ENCODE measurements around the gene FAT3. TPM values are rescaled to one million over a fixed set of nuclear protein-coding genes. Genes with fewer than 3 reads are reported as not detected.

FAT3 gene
- under 1 TPM in 2 of 4 donors, not detected in 2; 0.01 to 0.44 TPM for polyA plus RNA-seq
- long read RNA-seq, donor 1 = 0 reads
- long read RNA-seq, donor 2 = 0 reads
- long read RNA-seq, donor 3 = 0 reads
- long read RNA-seq, donor 4 = 0 reads
- long read RNA-seq, donor 5 = 0 reads
- long read RNA-seq, donor 6 = 0 reads
- long read RNA-seq, donor 7 = 0 reads
- long read RNA-seq, donor 8 = 0 reads
- long read RNA-seq, donor 9 = 0 reads
- long read RNA-seq, donor 10 = 0 reads

DNA sequence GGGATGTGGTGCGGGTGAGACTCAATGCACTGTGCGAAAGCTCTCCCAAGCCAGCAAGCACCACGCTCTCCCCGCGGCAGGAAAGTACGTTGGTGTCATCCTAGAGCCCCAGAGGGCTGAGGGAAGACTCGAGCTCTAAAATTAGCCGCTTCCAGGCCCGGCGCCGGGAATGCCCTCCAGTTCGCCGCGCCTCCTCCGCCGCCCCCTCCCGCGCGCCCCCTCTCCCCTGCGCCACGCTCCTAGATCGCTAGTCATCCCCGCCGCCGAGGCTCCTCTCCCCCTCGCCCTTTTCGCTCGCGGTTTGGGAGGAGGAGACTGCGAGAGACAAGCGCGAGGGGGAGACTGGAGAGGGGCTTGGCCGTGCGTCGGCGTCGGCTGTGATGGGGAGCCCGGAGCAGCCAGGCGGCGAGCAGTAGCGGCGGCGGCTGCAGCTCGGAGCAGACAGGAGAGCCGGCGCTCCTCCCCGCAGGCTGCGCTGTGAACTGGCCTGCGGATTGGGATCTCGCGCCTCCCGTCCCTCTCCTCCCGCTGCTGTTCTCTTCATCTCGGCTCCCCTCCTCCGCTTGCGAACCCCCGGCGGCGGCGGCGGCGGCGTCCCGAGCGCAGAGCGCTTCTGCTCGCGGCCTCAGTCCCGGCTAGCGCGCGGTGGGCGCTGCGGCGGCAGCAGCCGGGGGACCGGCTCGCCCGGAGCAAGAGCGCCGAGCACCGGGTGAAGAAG, at the start of gene FAT3:
Gene FAT3, plus strand, starts transcription at position 412 of the 718 bp plus-strand sequence. CDS start 127,295 bp downstream, outside the sequence.
- peak within 1 kb of the TSS in 1 of 3 donors; percentile 35 for H3K4me3 ChIP-seq (ENCODE audit: low read depth in 1 of 3, low read length in 3 of 3)
- H3K27me3 ChIP-seq (ENCODE audit: control insufficient read depth in 3 of 3, insufficient read depth in 3 of 3, low read length in 3 of 3) = peaks cover 21 to 79% (median 30%) of the 10 kb centered on the region in 3 donors
- no peak for FAIRE-seq
- DNase-seq = peak in 1 of 2 donors; percentile 51
- peak within 1 kb of the TSS in 1 of 3 donors; percentile 42 for H3K27ac ChIP-seq (ENCODE audit: low read depth in 1 of 3, low read length in 2 of 3)
- peaks cover 0 to 3% of the 10 kb centered on the region in 2 donors for H3K9me3 ChIP-seq (ENCODE audit: control insufficient read depth in 2 of 2, insufficient read depth in 1 of 2, low read depth in 1 of 2, low read length in 1 of 2)
- 1 to 4% (median 3%) methylated on average over 50 to 82 of the region's 82 CpGs for WGBS, 3 donors
- no peaks in the 10 kb centered on the region for H3K36me3 ChIP-seq (ENCODE audit: control insufficient read depth in 3 of 3, insufficient read depth in 2 of 3, low read depth in 1 of 3, low read length in 3 of 3)
- peaks cover 0 to 3% (median 0%) of the 10 kb centered on the region in 3 donors for H3K4me1 ChIP-seq (ENCODE audit: control insufficient read depth in 3 of 3, insufficient read depth in 2 of 3, low read depth in 1 of 3, low read length in 2 of 3)

DNA sequence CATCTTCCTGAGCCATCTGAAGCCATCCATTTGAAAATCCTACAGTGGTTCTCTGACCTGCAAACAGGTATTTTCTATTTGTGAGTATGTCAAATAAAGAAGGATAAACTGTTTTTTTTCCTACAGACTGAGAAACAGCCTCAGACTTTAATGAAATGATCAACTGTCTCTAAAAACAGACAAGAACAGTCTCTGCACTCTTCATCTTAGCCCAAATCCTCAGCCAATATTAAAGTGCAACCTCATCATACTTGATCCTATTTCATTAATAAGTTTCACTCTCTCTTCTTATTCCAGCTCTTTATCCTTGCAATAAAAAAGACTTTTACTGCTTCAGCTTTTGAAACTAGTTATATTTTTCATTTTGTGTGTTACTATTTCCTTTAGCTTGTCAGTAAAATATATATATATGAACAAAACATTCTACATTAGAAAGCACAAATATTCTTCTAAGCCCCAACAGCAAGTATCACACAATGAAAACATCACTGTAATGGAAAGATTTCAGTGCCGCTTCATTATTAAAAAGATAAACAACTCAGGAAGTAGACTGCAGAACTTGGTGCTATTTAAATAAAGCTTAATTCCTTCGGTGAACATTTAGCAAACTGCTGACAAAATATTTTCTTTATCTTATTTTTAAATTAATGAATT, 45.5 kb upstream of the FAT3 start:
- Histone ChIP-seq H3K27ac (ENCODE audit: low read depth in 1 of 3, low read length in 2 of 3) (no peak overlapping the region), H3K4me3 (ENCODE audit: low read depth in 1 of 3, low read length in 3 of 3) (no peak overlapping the region), H3K27me3 (ENCODE audit: control insufficient read depth in 3 of 3, insufficient read depth in 3 of 3, low read length in 3 of 3) (no peaks in the 10 kb centered on the region), H3K36me3 (ENCODE audit: control insufficient read depth in 3 of 3, insufficient read depth in 2 of 3, low read depth in 1 of 3, low read length in 3 of 3) (no peaks in the 10 kb centered on the region), H3K9me3 (ENCODE audit: control insufficient read depth in 2 of 2, insufficient read depth in 1 of 2, low read depth in 1 of 2, low read length in 1 of 2) (no peaks in the 10 kb centered on the region), H3K4me1 (ENCODE audit: control insufficient read depth in 3 of 3, insufficient read depth in 2 of 3, low read depth in 1 of 3, low read length in 2 of 3) (no peaks in the 10 kb centered on the region)
- FAIRE-seq = no peak
- 63 to 72% (median 69%) methylated on average over 2 of the region's 2 CpGs for WGBS, 3 donors
- DNase-seq = no peak

DNA sequence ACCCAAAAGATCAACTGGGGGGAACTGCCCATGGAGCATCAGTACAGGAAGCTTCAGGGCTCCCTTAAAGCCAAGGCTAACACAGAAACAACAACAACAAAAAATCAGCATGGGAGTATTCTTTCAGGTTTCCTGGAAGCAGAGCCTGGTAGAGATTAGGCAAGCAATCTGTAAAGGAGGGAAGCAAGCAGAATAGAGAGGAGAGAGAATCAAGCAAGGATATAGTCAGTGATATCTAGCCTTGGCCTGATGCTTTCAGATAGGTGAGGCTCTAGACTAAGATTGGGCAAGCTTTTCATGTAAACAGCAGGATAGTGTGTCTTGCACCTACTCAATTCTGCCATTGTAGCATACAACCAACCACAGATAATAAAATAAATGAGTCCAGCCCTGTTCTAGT, 44.4 kb upstream of the FAT3 start:
- H3K27ac ChIP-seq (ENCODE audit: low read depth in 1 of 3, low read length in 2 of 3) = no peak overlapping the region
- H3K4me3 ChIP-seq (ENCODE audit: low read depth in 1 of 3, low read length in 3 of 3) = no peak overlapping the region
- no peaks in the 10 kb centered on the region for H3K9me3 ChIP-seq (ENCODE audit: control insufficient read depth in 2 of 2, insufficient read depth in 1 of 2, low read depth in 1 of 2, low read length in 1 of 2)
- no peaks in the 10 kb centered on the region for H3K36me3 ChIP-seq (ENCODE audit: control insufficient read depth in 3 of 3, insufficient read depth in 2 of 3, low read depth in 1 of 3, low read length in 3 of 3)
- no peak for DNase-seq
- H3K4me1 ChIP-seq (ENCODE audit: control insufficient read depth in 3 of 3, insufficient read depth in 2 of 3, low read depth in 1 of 3, low read length in 2 of 3) = no peaks in the 10 kb centered on the region
- no peaks in the 10 kb centered on the region for H3K27me3 ChIP-seq (ENCODE audit: control insufficient read depth in 3 of 3, insufficient read depth in 3 of 3, low read length in 3 of 3)
- no peak for FAIRE-seq

DNA sequence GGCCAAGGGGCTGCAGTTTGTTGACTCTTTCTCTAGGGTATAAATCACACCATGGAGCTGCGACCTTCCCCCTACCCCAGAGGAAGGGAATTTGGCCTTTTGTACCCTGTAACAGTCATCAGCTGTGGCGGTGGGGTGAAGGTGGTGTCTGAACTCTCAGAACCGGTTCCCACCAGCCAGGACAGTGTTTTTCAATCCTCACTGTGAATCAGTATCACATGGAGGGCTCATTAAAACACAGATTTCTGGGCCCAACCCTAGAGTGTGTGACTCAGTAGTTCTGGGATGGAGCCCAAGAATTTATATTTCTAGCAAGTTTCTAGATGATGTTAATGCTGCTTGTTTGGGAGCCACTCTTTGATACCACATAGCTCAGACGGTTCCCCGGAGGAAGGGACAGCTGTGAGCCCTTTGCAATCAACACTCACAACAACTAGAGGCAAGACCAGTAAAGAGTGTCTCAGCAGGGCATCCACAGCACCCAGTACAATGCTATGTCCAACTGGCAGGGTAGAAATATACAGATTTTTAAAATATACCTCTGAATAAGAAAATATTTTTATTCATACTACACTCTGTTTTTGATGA, 43.9 kb upstream of the FAT3 start:
- Histone ChIP-seq H3K9me3 (ENCODE audit: control insufficient read depth in 2 of 2, insufficient read depth in 1 of 2, low read depth in 1 of 2, low read length in 1 of 2) (no peaks in the 10 kb centered on the region), H3K27me3 (ENCODE audit: control insufficient read depth in 3 of 3, insufficient read depth in 3 of 3, low read length in 3 of 3) (no peaks in the 10 kb centered on the region), H3K4me3 (ENCODE audit: low read depth in 1 of 3, low read length in 3 of 3) (no peak overlapping the region), H3K27ac (ENCODE audit: low read depth in 1 of 3, low read length in 2 of 3) (no peak overlapping the region), H3K4me1 (ENCODE audit: control insufficient read depth in 3 of 3, insufficient read depth in 2 of 3, low read depth in 1 of 3, low read length in 2 of 3) (no peaks in the 10 kb centered on the region), H3K36me3 (ENCODE audit: control insufficient read depth in 3 of 3, insufficient read depth in 2 of 3, low read depth in 1 of 3, low read length in 3 of 3) (no peaks in the 10 kb centered on the region)
- FAIRE-seq (no peak), DNase-seq (no peak)
- WGBS, 3 donors = 40 to 55% (median 44%) methylated on average over 5 of the region's 5 CpGs

DNA sequence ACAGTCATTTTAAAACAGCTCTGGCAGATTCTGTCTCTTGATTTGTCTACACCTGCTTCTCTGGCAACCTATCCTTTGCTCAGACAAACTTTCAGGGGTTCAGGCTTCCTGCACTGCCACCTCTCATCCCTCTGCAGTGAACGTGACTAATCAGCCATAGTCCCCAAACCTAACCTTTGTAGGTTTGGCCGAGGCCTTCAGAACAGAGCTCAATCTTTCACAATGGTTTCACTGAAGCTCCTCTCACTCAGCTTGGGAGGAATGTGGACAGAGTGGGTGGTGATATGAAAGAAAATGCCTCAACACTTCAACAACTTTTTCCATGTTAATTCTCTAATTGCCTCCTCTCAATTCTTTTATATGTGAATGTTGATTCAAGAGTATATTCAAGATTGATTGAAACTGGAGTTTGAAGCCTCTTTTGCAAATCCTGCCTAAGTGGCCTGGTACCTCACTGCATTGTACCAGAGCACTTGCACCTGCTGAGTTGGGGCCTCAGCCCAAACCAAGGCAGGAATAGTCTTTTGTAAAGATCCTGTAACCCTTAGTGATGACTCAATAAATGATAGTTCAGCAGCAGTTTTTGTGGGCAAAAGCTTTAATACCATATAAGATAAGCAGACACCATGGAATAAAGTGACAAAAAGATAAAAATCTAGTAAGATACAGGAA, 33.9 kb upstream of the FAT3 start:
- 50 to 61% (median 55%) methylated on average over 2 of the region's 2 CpGs for WGBS, 3 donors
- Histone ChIP-seq H3K27me3 (ENCODE audit: control insufficient read depth in 3 of 3, insufficient read depth in 3 of 3, low read length in 3 of 3) (no peaks in the 10 kb centered on the region), H3K27ac (ENCODE audit: low read depth in 1 of 3, low read length in 2 of 3) (no peak overlapping the region), H3K4me1 (ENCODE audit: control insufficient read depth in 3 of 3, insufficient read depth in 2 of 3, low read depth in 1 of 3, low read length in 2 of 3) (no peaks in the 10 kb centered on the region), H3K36me3 (ENCODE audit: control insufficient read depth in 3 of 3, insufficient read depth in 2 of 3, low read depth in 1 of 3, low read length in 3 of 3) (no peaks in the 10 kb centered on the region), H3K9me3 (ENCODE audit: control insufficient read depth in 2 of 2, insufficient read depth in 1 of 2, low read depth in 1 of 2, low read length in 1 of 2) (no peaks in the 10 kb centered on the region), H3K4me3 (ENCODE audit: low read depth in 1 of 3, low read length in 3 of 3) (no peak overlapping the region)
- DNase-seq (no peak), FAIRE-seq (no peak)

DNA sequence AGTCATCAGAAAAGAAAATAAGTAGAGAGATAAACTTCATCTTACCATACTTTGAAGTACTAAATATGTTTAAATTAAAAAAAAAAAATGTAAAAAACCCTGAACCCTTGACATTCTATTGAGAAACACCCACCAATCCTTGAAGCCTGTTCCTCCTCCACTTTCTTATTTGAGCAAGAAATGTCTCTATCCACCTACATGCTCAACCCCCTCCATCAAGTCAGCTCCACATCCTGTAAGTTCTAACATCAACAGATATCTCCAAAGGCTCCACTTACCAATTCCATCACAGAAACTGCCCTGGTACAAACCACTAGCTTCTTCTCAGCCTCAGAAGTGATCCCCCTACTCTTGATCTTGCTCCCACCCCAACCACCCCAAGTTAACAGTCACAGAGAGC, 32.5 kb upstream of the FAT3 start:
- Histone ChIP-seq H3K27ac (ENCODE audit: low read depth in 1 of 3, low read length in 2 of 3) (no peak overlapping the region), H3K4me1 (ENCODE audit: control insufficient read depth in 3 of 3, insufficient read depth in 2 of 3, low read depth in 1 of 3, low read length in 2 of 3) (no peaks in the 10 kb centered on the region), H3K36me3 (ENCODE audit: control insufficient read depth in 3 of 3, insufficient read depth in 2 of 3, low read depth in 1 of 3, low read length in 3 of 3) (no peaks in the 10 kb centered on the region), H3K9me3 (ENCODE audit: control insufficient read depth in 2 of 2, insufficient read depth in 1 of 2, low read depth in 1 of 2, low read length in 1 of 2) (no peaks in the 10 kb centered on the region), H3K27me3 (ENCODE audit: control insufficient read depth in 3 of 3, insufficient read depth in 3 of 3, low read length in 3 of 3) (no peaks in the 10 kb centered on the region), H3K4me3 (ENCODE audit: low read depth in 1 of 3, low read length in 3 of 3) (no peak overlapping the region)
- DNase-seq (no peak), FAIRE-seq (no peak)

DNA sequence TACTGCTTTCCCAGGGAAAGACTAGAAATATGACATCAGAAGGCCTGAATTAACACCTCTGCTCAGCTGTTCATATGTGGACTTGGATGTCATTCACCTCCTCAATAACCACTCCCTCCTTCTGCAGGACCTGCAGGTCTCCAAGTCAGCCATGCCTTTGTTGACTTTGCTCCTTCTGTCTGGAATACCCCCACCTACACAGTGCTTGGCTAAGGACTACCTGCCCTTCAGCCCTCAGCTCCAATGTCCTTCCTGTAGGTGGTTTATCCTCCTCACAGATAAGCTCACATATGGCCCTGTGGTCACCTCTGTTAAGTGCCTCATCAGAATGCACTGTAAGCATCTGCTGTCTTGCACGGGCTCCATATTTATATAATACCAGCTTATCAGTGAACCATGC, 26.4 kb upstream of the FAT3 start:
- H3K4me3 ChIP-seq (ENCODE audit: low read depth in 1 of 3, low read length in 3 of 3) = no peak overlapping the region
- no peak for FAIRE-seq
- WGBS, 3 donors = 48 to 86% (median 82%) methylated on average over 1 of the region's 1 CpG

DNA sequence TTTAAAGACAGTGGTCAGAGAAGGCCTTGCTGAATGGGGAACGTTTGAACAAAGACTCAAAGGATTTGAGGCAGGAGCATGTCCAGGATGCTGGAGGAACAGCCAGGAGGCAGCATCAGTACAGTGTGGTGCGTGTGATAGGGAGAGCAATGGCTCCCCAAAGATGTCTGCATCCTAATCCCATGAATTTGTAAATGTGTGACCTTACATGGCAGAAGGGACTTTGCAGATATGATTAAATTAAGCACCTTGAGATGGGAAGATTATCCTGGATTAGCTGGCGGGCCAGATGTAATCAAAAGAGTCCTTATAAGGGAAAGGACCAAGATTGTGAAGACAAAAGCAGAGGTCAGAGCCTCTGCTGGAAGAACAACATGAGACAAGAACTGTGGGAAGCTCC, 24.6 kb upstream of the FAT3 start:
- DNase-seq = no peak
- Histone ChIP-seq H3K4me3 (ENCODE audit: low read depth in 1 of 3, low read length in 3 of 3) (no peak overlapping the region), H3K27me3 (ENCODE audit: control insufficient read depth in 3 of 3, insufficient read depth in 3 of 3, low read length in 3 of 3) (no peaks in the 10 kb centered on the region), H3K36me3 (ENCODE audit: control insufficient read depth in 3 of 3, insufficient read depth in 2 of 3, low read depth in 1 of 3, low read length in 3 of 3) (no peaks in the 10 kb centered on the region), H3K4me1 (ENCODE audit: control insufficient read depth in 3 of 3, insufficient read depth in 2 of 3, low read depth in 1 of 3, low read length in 2 of 3) (no peaks in the 10 kb centered on the region), H3K9me3 (ENCODE audit: control insufficient read depth in 2 of 2, insufficient read depth in 1 of 2, low read depth in 1 of 2, low read length in 1 of 2) (no peaks in the 10 kb centered on the region), H3K27ac (ENCODE audit: low read depth in 1 of 3, low read length in 2 of 3) (no peak overlapping the region)
- no peak for FAIRE-seq
- 60 to 74% (median 74%) methylated on average over 3 of the region's 3 CpGs for WGBS, 3 donors

More for the DNA sequence above, 26.4 kb upstream of the FAT3 start:
- H3K27me3 ChIP-seq (ENCODE audit: control insufficient read depth in 3 of 3, insufficient read depth in 3 of 3, low read length in 3 of 3) = no peaks in the 10 kb centered on the region
- H3K27ac ChIP-seq (ENCODE audit: low read depth in 1 of 3, low read length in 2 of 3) = no peak overlapping the region
- H3K9me3 ChIP-seq (ENCODE audit: control insufficient read depth in 2 of 2, insufficient read depth in 1 of 2, low read depth in 1 of 2, low read length in 1 of 2) = no peaks in the 10 kb centered on the region
- peak in 1 of 2 donors; percentile 19 for DNase-seq
- no peaks in the 10 kb centered on the region for H3K36me3 ChIP-seq (ENCODE audit: control insufficient read depth in 3 of 3, insufficient read depth in 2 of 3, low read depth in 1 of 3, low read length in 3 of 3)
- H3K4me1 ChIP-seq (ENCODE audit: control insufficient read depth in 3 of 3, insufficient read depth in 2 of 3, low read depth in 1 of 3, low read length in 2 of 3) = no peaks in the 10 kb centered on the region

Data from small intestine (tissue), 16 donors.